LNCAP (cell line): ENCODE results near the gene UROS.

Experiments used
- CTCF ChIP-seq: fragments of 450-650 bp; IDR thresholded peaks from 2 replicates; pipeline ENCODE4 v1.5.1; 2017; ENCODE audit warnings: mild to moderate bottlenecking

UROS gene

GRCh38 chr10:125852487-125852886 lies 29.4 kb upstream of the UROS start:
- no peak for TF ChIP-seq CTCF

DNA sequence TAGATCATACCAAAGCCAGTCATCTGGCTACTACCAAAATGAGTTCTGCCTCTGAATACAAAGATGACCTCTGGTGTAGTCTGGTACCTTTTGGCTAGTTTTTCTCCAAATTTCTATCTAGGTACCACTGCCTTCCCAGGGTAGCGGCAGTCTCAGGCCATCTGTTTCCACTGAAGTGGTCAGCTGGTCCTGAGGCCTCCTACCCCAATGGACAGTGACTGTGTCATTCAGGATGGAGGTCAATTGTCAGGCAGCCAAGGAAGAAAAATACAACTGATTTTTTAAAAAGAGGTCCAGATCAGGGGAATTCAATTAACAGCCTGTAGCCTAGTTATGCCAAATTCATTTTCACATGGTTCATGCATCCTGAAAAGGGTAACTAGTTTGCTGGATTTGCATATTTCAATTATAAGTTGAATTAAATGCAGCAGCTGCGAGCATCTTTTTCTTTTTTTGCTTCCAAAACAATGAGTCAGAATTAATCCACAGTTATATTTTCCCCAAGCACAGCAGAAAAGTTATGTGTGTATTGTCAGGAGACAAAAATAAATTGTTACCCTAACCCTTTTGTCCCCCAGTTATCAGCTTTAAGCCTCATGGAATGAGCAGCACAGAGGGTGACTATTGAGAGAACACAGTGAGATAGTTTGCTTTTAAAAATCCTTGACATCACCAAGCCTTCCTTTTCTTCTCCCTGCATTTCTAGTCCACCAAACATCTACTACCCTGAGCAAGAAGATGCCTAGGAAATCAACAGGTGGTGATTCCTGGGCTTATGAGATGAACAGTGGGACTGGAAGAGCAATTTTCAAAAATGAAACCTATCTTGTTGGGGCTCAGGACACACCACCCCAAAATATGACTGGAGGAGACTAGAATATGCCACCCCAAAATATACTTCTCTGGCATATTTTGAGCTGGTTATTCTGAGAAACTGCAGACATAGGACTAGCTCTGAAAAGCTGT lies 28.0 kb upstream of the UROS start:
- TF ChIP-seq CTCF, result no peak

- no peak for TF ChIP-seq CTCF
These were observed 26.4 kb upstream of the UROS start for GRCh38 chr10:125849448-125849847.

GRCh38 chr10:125848857-125849256 lies 25.8 kb upstream of the UROS start:
- TF ChIP-seq CTCF, result no peak

GRCh38 chr10:125848371-125848770 lies 25.3 kb upstream of the UROS start:
- TF ChIP-seq CTCF, result no peak

GRCh38 chr10:125846894-125847293 lies 23.8 kb upstream of the UROS start:
- TF ChIP-seq CTCF, result no peak

DNA sequence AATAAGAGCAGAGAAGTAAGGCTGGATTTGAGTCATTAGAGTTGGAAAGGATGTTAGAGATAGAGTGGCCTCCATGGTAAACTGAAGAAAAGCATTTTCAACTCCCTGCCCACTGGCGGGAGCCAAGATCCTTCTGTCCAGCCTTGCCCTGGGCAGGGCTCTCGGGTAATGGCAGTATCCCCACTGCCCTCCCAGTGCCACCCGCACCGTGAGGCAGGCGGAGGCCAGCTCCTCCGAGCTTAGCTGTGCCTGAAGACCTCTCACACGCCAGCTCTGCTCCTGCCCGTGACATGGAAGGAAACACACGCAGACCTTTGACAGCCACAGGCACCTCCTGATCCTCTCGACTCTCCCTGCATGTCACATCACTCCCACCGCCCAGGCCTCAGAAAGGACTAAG lies 22.6 kb upstream of the UROS start:
- TF ChIP-seq CTCF, result no peak
